ENCODE measurements around the gene CXCL8.
"Not testable (repeated sequence)": the region's sequence is repeated elsewhere in the genome, so short reads cannot be mapped to it uniquely, and the experiment has no call there.

CXCL8 gene

DNA sequence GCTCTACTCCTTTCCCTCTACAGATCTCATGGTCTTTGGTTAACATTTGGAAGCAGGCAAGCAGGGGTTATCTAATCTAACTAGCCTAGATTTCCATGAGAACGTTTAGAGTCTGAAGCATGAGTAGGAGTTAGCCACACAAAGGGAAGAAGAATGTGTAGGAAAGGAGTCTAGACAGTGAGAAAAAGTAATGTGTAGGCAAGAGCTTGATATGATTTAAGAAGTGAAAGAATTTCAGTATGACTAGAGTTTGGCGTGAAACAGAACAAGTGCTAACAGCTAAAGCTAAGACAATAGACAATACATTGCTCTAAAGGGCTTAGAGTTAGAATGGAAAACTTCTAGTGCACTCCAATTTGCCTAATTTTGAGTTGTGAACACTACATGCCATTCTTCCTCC is 10.8 kb downstream of the CXCL8 start:
- no peak for DNase-seq

DNA sequence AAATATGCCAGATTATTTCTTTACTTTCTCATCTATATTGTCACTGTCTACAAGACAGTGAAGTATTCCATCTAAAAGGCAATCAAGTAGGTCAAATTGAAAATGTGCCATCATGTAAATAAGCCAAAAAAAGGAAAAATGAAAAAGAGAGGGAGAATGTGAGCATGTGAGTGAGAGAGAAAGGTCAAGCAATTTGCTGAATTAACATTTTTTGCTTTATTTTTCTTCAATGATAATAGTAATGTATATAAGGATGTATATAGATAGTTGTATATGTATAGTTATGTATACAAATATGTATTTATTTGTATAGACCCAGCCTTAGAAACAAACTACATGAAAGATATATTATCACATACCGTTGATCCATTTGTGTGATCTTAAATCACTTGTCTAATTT is 11.5 kb downstream of the CXCL8 start:
- no peak for DNase-seq

DNA sequence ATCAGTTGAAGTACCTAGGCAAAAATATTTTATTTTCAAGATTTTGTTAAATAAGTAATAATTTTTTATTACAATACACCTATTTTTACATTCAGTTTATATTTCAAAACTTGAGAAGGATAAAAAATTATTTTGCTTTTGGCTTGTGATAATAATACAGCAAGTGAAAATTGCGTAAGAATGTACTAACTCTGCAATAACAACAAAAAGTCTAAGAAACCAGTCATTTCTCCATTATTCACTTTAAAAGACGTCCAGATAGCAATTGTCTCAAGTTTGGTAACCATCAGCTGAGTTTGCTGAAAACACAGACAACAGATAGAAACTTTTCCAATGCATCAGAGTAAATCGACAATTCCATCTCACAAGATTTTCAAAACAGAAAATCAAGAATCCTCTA is 12.1 kb downstream of the CXCL8 start:
- no peak for DNase-seq

DNA sequence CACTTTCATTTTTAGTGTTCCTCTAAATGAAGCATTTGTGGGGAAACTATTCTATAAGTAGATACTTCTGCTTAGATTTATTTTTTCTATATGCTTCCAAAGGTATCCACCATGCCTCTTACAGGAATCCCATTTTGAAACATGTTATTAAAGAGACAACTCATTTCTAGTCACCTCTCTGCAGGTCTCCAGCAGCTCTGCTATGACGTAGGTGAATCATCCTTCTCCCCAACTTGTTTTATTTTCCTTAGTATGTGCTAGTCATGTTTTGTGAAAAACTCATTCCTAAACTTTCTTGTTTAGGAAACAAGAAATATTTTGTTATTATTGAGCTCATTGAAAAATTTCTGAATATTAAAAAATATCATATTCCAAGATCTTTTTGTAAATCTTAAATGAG is 12.8 kb downstream of the CXCL8 start:
- no peak for DNase-seq

DNA sequence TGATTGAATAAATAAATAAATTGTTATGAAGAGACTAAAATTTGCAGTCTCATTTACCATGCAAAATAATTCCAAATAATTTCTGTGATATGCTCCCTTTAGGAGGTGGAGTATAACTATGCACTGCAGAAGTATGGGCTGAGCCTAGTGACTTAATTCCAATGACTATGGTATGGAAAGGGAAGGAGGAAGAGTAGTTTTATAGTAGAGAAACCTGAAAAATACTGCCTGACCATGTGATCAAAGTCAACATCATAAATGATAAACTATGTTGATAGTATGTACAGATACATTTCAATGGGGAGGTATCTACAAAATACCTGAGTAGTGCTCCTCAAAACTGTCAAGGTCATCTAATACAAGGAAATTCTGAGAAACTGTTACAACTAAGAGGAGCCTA is 14.6 kb downstream of the CXCL8 start:
- no peak for DNase-seq

DNA sequence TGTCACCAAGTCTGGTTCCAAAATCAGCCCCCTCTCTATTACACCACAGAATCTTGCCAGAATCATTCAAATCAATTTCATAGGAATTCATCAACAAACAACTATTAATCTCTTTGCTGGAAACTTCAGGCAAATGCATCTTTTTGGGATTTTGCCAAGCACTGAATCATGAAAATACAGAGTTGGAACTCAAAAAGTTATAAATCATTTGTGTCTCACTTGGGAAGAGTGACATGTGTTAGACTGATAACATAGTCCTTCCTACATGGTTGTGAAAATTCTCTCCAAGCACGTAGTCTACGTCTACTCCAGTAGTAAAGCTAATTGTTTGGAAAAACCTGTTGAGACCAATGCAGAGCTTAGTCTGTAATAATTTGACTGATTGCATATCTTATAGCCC is 19.0 kb downstream of the CXCL8 start:
- no peak for DNase-seq

DNA sequence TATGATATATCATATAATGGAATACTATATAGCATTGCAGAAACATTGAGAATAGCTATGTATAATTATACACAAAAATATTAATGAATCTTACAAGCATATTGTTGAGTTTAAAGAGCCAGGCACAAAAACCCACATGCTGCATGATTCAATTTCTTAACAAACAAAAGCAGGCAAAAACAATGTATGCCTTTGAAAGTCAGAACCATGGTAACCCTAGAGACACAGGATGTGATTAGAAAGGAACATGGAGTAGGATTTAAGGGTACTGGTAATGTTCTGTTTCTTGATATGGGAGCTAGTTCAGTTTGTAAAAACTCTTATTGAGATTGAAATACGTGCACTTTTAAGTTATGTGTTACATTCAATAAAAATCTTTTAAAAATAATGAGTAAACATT is 21.5 kb downstream of the CXCL8 start:
- DNase-seq: no peak

DNA sequence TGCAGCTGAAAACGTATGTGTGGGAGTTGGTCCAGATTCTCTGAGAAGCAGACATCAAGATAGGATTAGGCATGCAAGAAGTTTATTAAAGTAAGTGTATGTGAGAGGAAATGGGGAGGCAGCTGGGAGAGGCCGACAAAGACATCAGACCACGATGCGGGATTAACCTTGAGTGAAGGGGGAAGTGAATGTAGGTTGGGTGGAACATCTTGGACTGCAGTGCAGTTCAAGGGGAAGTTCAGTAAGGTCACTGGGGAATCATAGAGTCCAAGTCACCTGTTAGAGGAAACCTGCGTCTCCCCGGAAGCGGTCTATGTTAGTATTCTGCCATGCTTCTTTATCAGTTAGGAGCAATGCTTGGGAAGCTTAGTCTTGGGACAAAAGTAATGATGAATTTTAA is 22.0 kb downstream of the CXCL8 start:
- no peak for DNase-seq

DNA sequence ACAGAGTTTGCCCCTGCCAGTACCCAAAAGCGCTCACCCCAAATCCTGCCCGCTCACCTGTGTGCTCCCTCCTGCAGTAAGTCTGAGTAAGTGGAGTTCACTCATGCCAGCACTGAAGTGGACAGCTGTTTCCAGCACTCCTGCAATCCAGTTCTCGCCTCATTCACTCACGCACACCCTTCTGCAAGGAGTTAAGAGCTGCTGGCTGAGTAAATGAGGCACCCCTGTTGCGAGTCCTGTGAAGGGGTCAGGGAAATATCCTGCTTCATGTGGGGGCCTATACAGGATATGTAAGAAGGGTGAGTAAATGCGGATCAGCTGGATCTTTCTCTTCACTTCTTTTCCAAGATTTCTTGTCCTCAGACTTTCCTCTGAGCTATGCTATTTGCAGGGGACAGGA is 23.5 kb downstream of the CXCL8 start:
- DNase-seq: peak; percentile 27

DNA sequence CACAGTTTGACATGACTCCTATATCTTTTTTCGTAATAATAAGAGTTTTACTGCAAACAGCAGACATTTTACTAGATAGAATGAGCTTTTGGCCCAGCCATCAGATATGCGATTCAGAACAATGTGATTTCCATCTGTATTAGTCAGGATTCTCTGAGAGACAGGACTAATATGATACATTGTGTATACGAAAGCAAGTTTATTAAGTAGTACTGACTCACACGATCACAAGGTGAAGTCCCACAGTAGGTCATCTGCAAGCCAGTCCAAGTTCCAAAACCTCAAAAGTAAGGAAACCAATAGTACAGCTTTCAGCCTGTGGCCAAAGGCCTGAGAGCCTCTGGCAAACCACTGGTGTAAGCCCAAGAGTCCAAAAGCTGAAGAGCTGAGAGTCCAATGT is 24.1 kb downstream of the CXCL8 start:
- no peak for DNase-seq

DNA sequence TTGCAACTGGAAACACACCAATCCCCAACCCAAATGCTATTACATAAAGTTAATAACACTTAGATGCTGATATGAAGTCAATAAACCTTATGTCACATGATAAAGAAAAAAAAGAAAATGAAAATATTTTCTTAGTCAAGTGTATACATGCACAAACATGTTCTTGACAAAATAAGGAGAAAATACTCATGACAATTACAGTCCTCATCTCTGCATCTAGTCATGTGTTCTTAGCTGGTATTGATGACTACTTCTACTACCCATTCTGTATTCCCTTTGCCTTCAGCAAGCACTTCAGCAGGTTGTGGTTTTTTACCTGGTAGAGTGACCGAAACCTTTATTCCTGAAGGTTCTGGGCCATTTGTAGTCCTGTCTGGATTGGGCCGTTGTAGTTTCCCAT is 24.9 kb downstream of the CXCL8 start:
- DNase-seq: no peak

DNA sequence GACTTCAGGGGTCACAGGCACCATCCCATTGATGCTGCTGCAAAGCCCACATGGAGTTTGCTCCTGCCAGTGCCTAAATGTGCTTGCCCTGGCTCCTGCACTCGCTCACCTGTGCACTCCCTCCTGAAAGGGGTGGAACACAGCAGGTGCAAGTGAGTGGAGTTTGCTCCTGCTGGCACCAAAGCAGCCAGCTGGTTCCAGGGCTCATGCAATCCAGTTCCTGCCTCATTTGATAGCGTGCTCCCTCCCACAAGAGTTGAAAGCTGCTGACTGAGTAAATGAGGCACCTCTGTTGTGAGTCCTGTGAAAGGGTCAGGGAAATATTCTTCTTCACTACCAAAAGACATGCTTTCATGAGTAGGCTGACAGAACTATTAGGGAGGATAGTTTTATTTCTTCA is 30.5 kb downstream of the CXCL8 start:
- no peak for DNase-seq

DNA sequence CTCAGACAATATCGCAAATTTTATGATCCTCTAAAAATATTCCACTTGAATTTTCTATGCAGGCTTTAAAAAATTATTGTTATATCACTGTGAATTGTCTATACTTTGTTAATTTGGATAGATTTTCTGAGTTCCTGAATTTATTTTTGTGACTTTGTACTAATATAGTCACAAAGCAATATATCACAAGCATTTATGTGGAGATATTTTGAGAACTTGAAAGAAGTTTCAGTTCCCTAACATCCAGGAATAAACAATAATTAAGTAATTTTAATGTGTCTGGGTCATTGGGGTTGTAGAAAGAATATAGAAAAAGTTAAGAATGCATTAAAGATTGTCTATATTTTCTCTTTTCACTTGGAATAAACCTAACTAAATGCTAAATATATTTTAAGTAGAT is 32.0 kb downstream of the CXCL8 start:
- no peak for DNase-seq

DNA sequence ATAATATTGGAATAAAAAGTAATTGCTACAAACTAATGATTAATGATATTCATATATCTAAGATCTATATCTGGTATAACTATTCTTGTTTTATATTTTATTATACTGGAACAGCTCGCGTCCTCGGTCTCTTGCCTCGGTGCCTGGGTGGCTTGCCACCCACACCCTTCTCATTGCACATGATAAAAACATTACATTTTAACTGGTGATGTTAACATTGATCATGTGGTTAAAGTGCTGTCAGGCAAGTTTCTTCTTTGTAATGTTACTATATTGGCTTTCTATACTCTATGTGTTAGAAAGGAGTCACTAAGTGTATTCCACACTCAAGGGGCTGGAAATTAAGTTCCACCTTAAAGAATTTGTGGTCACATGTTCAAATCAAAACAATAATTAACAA is 34.0 kb downstream of the CXCL8 start:
- DNase-seq: not testable (repeated sequence)

DNA sequence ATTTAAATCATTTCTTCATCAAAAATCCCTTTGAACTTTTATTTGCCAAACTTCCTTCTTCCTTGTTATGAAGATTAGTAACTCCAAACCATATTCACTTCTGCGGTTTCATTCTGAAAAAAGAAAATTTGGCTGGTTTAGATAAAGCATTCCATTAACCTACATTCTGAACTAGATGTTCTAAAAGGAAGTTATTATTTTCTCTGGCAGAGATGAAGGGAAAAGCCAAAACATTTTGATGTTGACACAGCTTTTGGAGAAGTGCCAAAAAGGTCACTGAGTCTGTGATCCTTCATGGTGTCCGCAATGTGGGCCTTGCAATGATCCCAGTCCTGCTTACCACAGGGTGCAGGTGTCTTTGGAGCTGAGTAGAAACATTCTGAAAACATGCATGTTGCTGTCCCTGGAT is 36.0 kb downstream of the CXCL8 start:
- DNase-seq: no peak

DNA sequence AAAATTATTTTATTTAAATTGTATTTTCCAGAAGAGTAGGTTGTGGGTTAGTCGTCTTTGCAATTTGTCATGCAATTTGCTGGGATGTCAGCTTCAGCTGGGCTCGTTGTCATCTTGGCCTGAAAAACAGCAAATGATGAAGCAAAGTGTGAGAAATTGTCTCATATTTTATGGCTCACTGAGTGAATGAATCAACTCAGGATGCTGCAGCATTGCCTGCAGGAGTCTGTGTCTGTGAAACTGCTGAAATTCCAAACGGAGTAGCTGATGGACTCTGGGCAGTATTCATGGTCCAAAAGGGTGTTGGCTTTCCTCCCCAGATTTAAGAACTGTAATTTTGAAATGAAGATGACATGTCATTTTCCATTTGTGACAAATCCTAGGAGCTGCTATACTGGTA is 37.2 kb downstream of the CXCL8 start:
- DNase-seq: no peak

DNA sequence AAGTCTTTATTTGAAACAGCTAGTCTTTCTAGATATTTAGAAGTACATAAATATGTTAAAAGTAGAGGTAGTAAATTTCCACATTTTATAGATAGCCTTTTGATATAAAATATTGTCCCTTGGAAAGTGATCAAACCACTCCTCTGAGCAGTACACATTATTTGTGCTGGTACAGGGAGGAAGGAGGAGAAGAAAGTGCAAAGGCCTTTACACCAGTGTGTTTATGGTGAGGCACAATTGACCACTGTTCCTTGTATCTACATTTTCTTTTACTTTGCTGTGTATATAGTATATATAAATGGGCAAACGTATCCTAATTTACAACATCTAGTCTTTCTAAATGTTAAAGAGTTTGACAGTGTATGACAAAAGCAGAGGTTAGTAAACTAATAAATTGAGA is 39.9 kb downstream of the CXCL8 start:
- DNase-seq: no peak

DNA sequence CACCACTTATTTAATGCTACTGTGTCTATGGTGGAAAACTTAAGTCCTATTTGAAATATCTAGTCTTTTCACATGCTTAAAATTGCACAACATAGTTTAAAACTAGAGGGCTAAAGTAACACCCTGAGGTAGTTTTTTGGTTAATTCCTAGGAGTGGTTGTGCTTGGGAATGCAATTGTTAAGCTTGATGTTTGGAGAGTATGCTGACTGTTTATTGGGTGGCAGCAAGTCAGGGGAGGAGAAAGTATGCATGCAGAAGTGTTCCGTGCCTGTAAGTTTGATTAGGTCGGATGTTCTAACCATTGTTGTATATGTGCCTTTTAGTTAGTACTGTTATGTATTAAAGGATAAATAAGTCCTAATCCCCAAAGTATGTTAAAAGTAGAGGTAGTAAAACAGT is 40.5 kb downstream of the CXCL8 start:
- DNase-seq: no peak

DNA sequence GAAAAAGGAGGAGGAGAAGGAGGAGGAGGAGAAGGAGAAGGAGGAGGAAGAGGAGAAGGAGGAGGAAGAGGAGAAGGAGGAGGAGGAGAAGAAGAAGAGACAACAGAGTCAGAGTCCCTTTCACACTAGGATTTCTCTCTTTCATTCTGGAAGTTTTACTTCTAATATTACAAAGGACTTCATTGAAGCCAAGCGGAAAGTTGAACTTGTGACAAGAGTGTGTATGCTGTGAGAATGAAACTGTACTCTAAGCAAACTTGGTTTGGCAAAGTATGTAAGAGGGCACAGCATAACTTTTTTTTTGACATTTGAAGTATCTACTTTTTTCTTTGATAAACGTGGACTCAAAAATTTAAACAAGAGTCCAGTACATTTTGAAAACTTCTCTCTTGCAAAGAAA is 48.0 kb downstream of the CXCL8 start:
- no peak for DNase-seq
